Activated CD4-positive, alpha-beta memory T cell treated with anti-CD3 and anti-CD28 coated beads, Interleukin-2, amount 10 ng/mL, durations not matched to agents 7 days and 5 days (primary cell): ENCODE data around the gene MEGF11. TPM values are rescaled to one million over a fixed set of nuclear protein-coding genes. Genes with fewer than 3 reads are reported as not detected.

ENCODE experiments used
- CTCF ChIA-PET: fragments of 350-600 bp; sonication (Branson Sonifier 250); formaldehyde crosslinking; loops from one replicate; lab custom pipeline; 2021; ENCODE audit warnings: antibody characterized with exemption, inconsistent platforms; lab: Charles Lee
- POLR2A ChIA-PET: fragments of 350-600 bp; sonication (Branson Sonifier 250); formaldehyde crosslinking; loops from one replicate; lab custom pipeline; 2021; ENCODE audit warnings: antibody characterized with exemption; lab: Charles Lee
- DNase-seq: peaks from one replicate; pipeline ENCODE4 v3.0.0-alpha.2; 2020
- H3K27ac Mint-ChIP-seq: one replicate; pipeline ENCODE4 v1.8.0; 2021; ENCODE audit warnings: mild to moderate bottlenecking, mixed read lengths
- H3K27me3 Mint-ChIP-seq: one replicate; pipeline ENCODE4 v1.8.0; 2021; ENCODE audit warnings: mixed read lengths
- H3K36me3 Mint-ChIP-seq: one replicate; pipeline ENCODE4 v1.8.0; 2021; ENCODE audit warnings: low read depth, mixed read lengths
- H3K4me1 Mint-ChIP-seq: one replicate; pipeline ENCODE4 v1.8.0; 2021; ENCODE audit warnings: mixed read lengths
- H3K4me3 Mint-ChIP-seq: one replicate; pipeline ENCODE4 v1.8.0; 2021; ENCODE audit warnings: mild to moderate bottlenecking, mixed read lengths
- H3K9me3 Mint-ChIP-seq: one replicate; pipeline ENCODE4 v1.8.0; 2021; ENCODE audit warnings: mixed read lengths
- total RNA-seq, 2 experiments: library from RNA; stranded (reverse); gene quantifications; one replicate each; pipeline ENCODE4 v1.2.3, GENCODE V29; 2021

The MEGF11 gene
- total RNA-seq, 2 experiments from 2014 or later, result not detected

- Mint-ChIP-seq H3K4me1 (peaks cover 4% of the 10 kb centered on the region), H3K9me3 (no peaks in the 10 kb centered on the region), H3K36me3 (no peaks in the 10 kb centered on the region), H3K4me3 (no peak overlapping the region), H3K27ac (no peak overlapping the region), H3K27me3 (peaks cover 6% of the 10 kb centered on the region)
- POLR2A ChIA-PET, result no interaction called here
- DNase-seq, result no peak
- CTCF ChIA-PET, result no interaction called here
Measured at GRCh38 chr15:65954289-65954741, 299.2 kb downstream of the MEGF11 start.

- Mint-ChIP-seq H3K9me3 (no peaks in the 10 kb centered on the region), H3K36me3 (no peaks in the 10 kb centered on the region), H3K27me3 (peaks cover 7% of the 10 kb centered on the region), H3K4me1 (peaks cover 4% of the 10 kb centered on the region), H3K27ac (no peak overlapping the region), H3K4me3 (no peak overlapping the region)
- POLR2A ChIA-PET, result no interaction called here
- CTCF ChIA-PET, result no interaction called here
- no peak for DNase-seq
Measured at GRCh38 chr15:65953622-65954021, 299.9 kb downstream of the MEGF11 start.

GRCh38 chr15:65952391-65953053 is 301.0 kb downstream of the MEGF11 start:
- DNase-seq, result no peak
- Mint-ChIP-seq H3K27ac (no peak overlapping the region), H3K4me3 (no peak overlapping the region), H3K4me1 (peaks cover 4% of the 10 kb centered on the region), H3K36me3 (no peaks in the 10 kb centered on the region), H3K9me3 (no peaks in the 10 kb centered on the region), H3K27me3 (peaks cover 11% of the 10 kb centered on the region)
- CTCF ChIA-PET, result interaction anchor here (0.7 kb wide), 1 partner anchor 10 kb away, joined by 4 read pairs; no protein-coding TSS in a partner anchor
- POLR2A ChIA-PET, result no interaction called here

- Mint-ChIP-seq H3K9me3 (no peaks in the 10 kb centered on the region), H3K27me3 (peaks cover 13% of the 10 kb centered on the region), H3K4me1 (peaks cover 4% of the 10 kb centered on the region), H3K27ac (no peak overlapping the region), H3K36me3 (no peaks in the 10 kb centered on the region), H3K4me3 (no peak overlapping the region)
- ChIA-PET POLR2A (no interaction called here), CTCF (no interaction called here)
- no peak for DNase-seq
Measured at GRCh38 chr15:65951007-65951406, 302.5 kb downstream of the MEGF11 start.

- Mint-ChIP-seq H3K9me3 (no peaks in the 10 kb centered on the region), H3K27me3 (peaks cover 13% of the 10 kb centered on the region), H3K4me1 (peaks cover 4% of the 10 kb centered on the region), H3K36me3 (no peaks in the 10 kb centered on the region), H3K27ac (no peak overlapping the region), H3K4me3 (no peak overlapping the region)
- no peak for DNase-seq
- ChIA-PET CTCF (no interaction called here), POLR2A (no interaction called here)
Measured at GRCh38 chr15:65949491-65949890, 304.1 kb downstream of the MEGF11 start.

GRCh38 chr15:65949011-65949410 is 304.5 kb downstream of the MEGF11 start:
- Mint-ChIP-seq H3K27me3 (peaks cover 13% of the 10 kb centered on the region), H3K27ac (no peak overlapping the region), H3K4me1 (peaks cover 4% of the 10 kb centered on the region), H3K9me3 (no peaks in the 10 kb centered on the region), H3K36me3 (no peaks in the 10 kb centered on the region), H3K4me3 (no peak overlapping the region)
- ChIA-PET POLR2A (no interaction called here), CTCF (no interaction called here)
- DNase-seq, result no peak

- CTCF ChIA-PET, result no interaction called here
- H3K36me3 Mint-ChIP-seq, result no peaks in the 10 kb centered on the region
- no peak overlapping the region for H3K27ac Mint-ChIP-seq
- H3K27me3 Mint-ChIP-seq, result peaks cover 14% of the 10 kb centered on the region
- H3K4me1 Mint-ChIP-seq, result peaks cover 4% of the 10 kb centered on the region
- no peak for DNase-seq
- no peaks in the 10 kb centered on the region for H3K9me3 Mint-ChIP-seq
- H3K4me3 Mint-ChIP-seq, result no peak overlapping the region
- POLR2A ChIA-PET, result no interaction called here
Measured at GRCh38 chr15:65948383-65948782, 305.2 kb downstream of the MEGF11 start.

GRCh38 chr15:65947041-65947440 is 306.5 kb downstream of the MEGF11 start:
- peaks cover 13% of the 10 kb centered on the region for H3K4me1 Mint-ChIP-seq
- H3K4me3 Mint-ChIP-seq, result no peak overlapping the region
- ChIA-PET POLR2A (no interaction called here), CTCF (no interaction called here)
- no peaks in the 10 kb centered on the region for H3K9me3 Mint-ChIP-seq
- DNase-seq, result no peak
- no peak overlapping the region for H3K27ac Mint-ChIP-seq
- no peaks in the 10 kb centered on the region for H3K36me3 Mint-ChIP-seq
- H3K27me3 Mint-ChIP-seq, result peaks cover 15% of the 10 kb centered on the region

- DNase-seq, result no peak
- CTCF ChIA-PET, result no interaction called here
Measured at GRCh38 chr15:65945616-65946015, 307.9 kb downstream of the MEGF11 start.

GRCh38 chr15:65944404-65944803 is 309.1 kb downstream of the MEGF11 start:
- DNase-seq, result no peak
- POLR2A ChIA-PET, result no interaction called here
- CTCF ChIA-PET, result no interaction called here
- peaks cover 14% of the 10 kb centered on the region for H3K27me3 Mint-ChIP-seq
- peaks cover 18% of the 10 kb centered on the region for H3K4me1 Mint-ChIP-seq
- H3K9me3 Mint-ChIP-seq, result no peaks in the 10 kb centered on the region
- H3K36me3 Mint-ChIP-seq, result no peaks in the 10 kb centered on the region
- no peak overlapping the region for H3K27ac Mint-ChIP-seq
- no peak overlapping the region for H3K4me3 Mint-ChIP-seq

More at GRCh38 chr15:65945616-65946015, 307.9 kb downstream of the MEGF11 start:
- POLR2A ChIA-PET, result no interaction called here
- Mint-ChIP-seq H3K27me3 (peaks cover 14% of the 10 kb centered on the region), H3K4me3 (no peak overlapping the region), H3K4me1 (peaks cover 18% of the 10 kb centered on the region), H3K36me3 (no peaks in the 10 kb centered on the region), H3K27ac (no peak overlapping the region), H3K9me3 (no peaks in the 10 kb centered on the region)

- ChIA-PET POLR2A (interaction anchor here (0.6 to 1.2 kb wide), 2 partner anchors 73 to 350 kb away, joined by 3 to 10 read pairs; partner anchors contain the start of gene RAB11A), CTCF (interaction anchor here (0.7 to 1.0 kb wide), 3 partner anchors 9 to 588 kb away, joined by 3 to 4 read pairs (median 3); no protein-coding TSS in a partner anchor)
- Mint-ChIP-seq H3K27ac (no peak overlapping the region), H3K9me3 (no peaks in the 10 kb centered on the region), H3K36me3 (no peaks in the 10 kb centered on the region), H3K27me3 (peaks cover 9% of the 10 kb centered on the region), H3K4me1 (peaks cover 19% of the 10 kb centered on the region), H3K4me3 (no peak overlapping the region)
- peak; percentile 70 for DNase-seq
Measured at GRCh38 chr15:65942436-65942835, 311.1 kb downstream of the MEGF11 start.

GRCh38 chr15:65940618-65940909 is 313.0 kb downstream of the MEGF11 start:
- H3K27me3 Mint-ChIP-seq, result peaks cover 7% of the 10 kb centered on the region
- H3K9me3 Mint-ChIP-seq, result no peaks in the 10 kb centered on the region
- H3K27ac Mint-ChIP-seq, result no peak overlapping the region
- peaks cover 20% of the 10 kb centered on the region for H3K4me1 Mint-ChIP-seq
- no peak overlapping the region for H3K4me3 Mint-ChIP-seq
- ChIA-PET POLR2A (no interaction called here), CTCF (no interaction called here)
- no peak for DNase-seq
- no peaks in the 10 kb centered on the region for H3K36me3 Mint-ChIP-seq

GRCh38 chr15:65939901-65940617 is 313.5 kb downstream of the MEGF11 start:
- H3K27me3 Mint-ChIP-seq, result peaks cover 7% of the 10 kb centered on the region
- ChIA-PET POLR2A (interaction anchor here (0.7 kb wide), 1 partner anchor 635 kb away, joined by 3 read pairs; no protein-coding TSS in a partner anchor), CTCF (no interaction called here)
- H3K36me3 Mint-ChIP-seq, result no peaks in the 10 kb centered on the region
- H3K4me1 Mint-ChIP-seq, result peaks cover 20% of the 10 kb centered on the region
- no peak for DNase-seq
- no peak overlapping the region for H3K27ac Mint-ChIP-seq
- H3K4me3 Mint-ChIP-seq, result no peak overlapping the region
- no peaks in the 10 kb centered on the region for H3K9me3 Mint-ChIP-seq
